HG02588 (cell line): Measurements from ENCODE around the gene APBA2.

Experiments
- ATAC-seq: cut with Tn5 transposase; IDR thresholded peaks from one replicate; pipeline ENCODE4 v1.9.1; 2021; ENCODE audit warnings: mild to moderate bottlenecking, moderate library complexity; ENCODE audit not compliant: unreplicated experiment

APBA2 gene

DNA sequence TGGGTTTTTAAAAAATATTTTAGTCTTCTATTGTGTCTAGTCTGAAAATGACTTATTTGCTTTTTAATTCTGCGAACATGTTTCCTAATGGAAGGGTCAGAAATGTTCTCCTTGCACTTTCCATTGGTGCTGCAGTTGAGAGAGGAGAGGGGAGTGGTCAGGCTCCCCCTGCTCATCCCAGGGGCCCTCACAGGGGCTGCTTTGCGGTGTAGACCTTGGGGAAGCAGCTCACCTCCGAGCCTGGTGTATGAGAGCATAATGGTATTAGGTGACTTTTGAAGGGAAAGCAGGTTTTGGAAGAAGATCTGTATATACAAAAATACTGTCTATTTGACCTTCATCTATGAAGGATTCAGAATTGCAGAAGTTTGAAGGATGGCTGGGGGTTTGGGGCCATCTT lies 28.3 kb downstream of the APBA2 start:
- ATAC-seq, result no peak

GRCh38 chr15:28914483-28915023 lies 28.8 kb downstream of the APBA2 start:
- no peak for ATAC-seq

GRCh38 chr15:28915041-28915810 lies 29.5 kb downstream of the APBA2 start:
- no peak for ATAC-seq

DNA sequence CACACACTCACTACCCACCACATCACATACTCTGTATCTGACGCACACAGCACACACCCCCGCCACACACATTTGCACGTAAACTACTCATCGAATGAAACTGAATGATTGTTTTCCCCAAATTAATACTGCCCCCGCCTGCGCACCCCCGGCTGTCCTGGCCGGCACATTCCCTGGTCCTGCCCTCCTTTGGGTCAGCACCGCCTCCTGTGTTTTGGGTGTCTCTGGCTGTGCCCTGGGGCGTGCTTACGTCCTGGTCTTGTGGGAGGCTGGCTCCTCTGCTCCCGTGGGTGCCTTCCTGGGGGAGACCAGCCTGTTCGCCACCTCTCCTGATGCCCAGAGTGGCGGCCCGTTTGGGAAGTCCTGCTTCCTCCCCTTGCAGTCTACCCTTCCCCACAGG lies 30.2 kb downstream of the APBA2 start:
- ATAC-seq, result no peak

GRCh38 chr15:28917791-28918140 lies 32.0 kb downstream of the APBA2 start:
- ATAC-seq, result no peak

DNA sequence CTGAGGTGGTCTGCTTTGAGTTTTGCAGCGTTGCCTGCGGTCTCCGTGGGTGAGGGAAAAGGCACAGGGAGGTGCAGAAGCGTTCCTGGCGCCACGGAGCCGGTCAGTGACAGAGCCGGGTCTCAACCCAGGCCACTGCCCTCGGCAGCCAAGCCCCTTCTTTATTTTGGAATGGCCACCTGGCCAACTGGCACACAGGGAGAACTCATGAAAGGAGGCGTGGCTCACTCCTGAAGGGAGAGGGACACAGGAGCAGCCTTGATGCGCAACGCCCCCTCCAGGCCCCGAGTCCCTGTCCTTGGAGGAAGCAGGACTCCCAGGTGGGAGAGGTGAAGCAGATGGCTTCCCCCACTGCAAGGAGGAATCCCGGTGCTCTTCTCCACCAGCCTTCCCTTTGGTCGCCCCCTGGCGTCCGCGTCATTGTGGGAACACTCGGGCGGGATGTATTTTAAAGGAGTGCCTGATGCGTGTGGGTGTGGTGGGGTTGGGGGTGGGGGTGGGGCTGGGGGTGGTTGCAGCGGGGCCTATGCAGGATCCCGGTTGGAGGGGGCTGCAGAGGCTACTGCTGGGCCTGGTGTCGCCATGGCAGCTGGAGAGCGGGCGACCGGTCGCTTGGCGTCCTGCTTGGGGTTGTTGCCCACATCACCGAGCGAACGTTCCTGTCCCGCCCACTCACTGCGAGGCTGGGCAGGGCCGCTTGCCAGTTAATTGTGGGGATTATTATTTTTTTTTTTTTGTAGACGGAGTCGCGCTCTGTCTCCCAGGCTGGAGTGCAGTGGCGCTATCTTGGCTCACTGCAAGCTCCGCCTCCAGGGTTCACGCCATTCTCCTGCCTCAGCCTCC lies 32.6 kb downstream of the APBA2 start:
- ATAC-seq, result no peak

DNA sequence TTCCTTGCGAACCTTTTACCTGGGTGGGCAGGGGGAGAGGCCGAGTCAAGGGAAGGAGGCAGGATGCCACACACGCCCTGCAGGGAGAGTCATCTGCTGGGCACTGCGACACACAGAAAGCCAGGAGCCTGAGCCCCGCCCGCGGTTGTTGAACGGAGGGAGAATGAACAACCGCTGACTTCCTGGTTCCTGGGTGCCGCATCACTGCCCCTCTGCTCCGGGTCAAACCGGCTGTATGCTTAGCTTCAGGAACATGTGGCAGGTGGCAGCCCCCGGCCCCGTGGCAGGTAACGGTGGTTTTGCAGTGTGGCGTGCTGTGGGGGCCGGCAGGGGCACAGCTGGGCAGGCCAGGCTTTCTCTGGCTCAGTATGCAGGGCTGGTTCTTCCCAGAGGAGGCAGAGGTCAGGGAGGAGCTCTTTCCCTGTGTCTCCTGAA lies 33.4 kb downstream of the APBA2 start:
- ATAC-seq, result no peak

DNA sequence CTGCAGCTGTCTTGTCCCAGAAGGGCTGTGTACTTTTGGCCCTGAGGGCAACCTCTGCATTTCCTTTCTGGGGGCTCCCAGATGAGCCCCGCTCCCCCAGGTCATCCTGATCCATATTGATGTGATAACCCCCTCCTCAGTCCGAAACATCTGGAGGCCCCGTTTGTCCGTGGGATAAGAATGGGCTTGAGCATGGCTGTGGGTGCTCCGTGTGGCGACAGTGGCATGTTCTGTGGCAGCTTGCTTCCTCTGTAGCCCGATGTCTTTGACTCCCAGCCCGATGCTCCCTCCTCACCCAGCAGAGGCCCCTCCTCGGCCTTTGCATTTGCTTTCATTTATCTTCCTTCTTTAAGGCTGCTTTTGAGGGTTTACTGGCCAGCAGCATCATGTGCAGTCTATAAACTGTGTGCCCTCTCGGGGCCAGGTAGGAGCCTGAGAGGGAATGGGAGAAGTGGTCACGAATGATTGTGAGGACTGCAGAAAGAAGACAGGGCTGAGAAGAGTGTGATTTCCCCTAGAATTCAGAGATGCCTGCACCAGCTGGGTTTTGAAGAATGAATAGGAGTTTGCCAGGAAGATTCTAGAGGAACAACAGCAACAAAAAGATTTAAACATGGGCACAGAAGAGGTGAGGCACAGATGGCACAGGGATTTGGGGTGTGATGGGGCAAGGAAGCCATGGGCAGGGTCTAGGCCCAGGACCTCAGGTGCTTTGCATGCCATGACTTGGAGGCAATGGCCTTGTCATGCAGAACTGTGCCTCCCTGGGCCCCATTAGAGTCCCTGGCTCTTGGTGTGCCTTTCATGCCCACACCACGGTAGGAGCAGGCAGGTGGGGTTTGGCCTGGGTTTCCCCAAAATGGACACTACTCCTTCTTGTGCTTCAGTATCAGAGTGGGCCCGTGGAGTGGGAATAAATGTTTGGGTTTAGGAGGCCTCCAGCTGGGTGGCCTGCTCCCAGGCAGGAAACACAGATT lies 34.2 kb downstream of the APBA2 start:
- ATAC-seq, result no peak

GRCh38 chr15:28920781-28921331 lies 35.1 kb downstream of the APBA2 start:
- no peak for ATAC-seq

DNA sequence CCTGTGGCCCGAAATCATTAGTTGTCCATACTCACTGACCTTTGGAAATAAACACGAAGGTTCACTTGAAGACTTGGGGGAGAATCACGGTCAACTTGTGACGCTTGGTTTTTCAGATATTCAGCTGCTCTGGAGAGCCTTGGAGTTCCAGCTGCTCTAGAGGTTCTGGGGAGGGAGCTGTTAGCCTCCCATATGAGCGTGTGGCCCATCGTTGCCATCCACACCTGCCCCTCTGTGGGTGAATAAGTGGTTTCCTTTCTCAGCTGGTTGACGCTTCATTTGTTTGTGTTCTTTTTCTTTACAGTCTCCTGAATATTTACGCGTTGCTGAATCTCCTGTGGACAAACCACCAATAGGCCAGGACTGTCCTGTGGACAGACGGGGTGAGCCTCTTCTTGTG lies 35.6 kb downstream of the APBA2 start:
- ATAC-seq, result no peak

DNA sequence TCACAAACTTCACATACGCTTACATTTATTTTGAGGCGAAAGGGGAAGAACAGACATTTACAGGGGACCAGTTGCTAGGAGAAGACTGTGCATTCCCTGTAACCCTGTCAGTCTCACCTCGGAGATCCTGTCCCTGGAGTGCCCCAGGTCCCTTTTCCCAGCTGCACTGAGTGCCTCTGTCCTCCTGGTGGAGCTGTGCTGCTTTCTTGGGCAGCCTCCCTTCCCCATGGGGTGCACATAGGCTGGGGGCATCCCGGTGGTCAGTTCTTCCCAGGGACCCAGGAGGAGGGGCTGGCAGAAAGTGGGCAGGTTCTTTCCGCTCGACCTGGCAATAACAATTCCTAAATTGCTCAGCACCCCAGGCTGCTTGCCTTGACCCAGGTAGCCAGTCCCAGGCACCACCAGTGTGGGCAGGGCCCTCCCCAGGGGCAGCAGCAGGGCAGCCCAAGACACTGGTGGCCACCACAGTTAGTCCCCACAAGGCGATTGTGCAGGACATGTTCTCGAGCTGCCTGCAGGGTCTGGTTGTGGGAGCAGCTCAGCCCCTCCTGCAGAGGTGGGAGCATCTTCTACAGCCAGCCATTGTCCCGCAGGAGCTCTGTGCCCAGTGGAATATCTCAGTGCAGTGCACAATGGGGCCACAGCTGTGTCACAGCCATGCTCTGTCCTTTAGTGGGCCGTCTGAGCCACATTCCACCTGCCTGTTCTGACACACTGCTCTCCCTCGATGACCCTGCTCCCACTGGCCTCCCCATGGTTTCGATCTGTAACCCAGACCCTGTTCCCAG lies 36.3 kb downstream of the APBA2 start:
- no peak for ATAC-seq

- no peak for ATAC-seq
These were observed 36.9 kb downstream of the APBA2 start for GRCh38 chr15:28922707-28923012.

- no peak for ATAC-seq
These were observed 38.0 kb downstream of the APBA2 start for GRCh38 chr15:28923726-28924280.

DNA sequence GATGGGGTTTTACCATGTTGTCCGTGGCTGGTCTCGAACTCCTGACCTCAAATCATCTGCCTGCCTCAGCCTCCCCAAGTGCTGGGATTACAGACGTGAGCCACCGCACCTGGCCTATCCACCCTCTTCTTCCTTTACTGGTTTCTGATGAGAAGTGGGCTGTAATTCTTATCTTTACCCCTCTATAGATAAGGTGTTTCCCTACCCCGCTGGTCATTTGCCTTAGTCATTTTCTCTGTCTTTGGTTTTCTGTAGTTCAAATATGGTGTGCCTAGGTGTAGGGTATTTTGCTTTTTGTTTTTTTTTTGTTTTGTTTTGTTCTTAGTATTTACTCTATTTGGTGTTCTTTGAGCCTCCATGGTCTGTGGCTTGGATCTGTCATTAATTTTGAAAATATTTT lies 41.3 kb downstream of the APBA2 start:
- ATAC-seq, result no peak

DNA sequence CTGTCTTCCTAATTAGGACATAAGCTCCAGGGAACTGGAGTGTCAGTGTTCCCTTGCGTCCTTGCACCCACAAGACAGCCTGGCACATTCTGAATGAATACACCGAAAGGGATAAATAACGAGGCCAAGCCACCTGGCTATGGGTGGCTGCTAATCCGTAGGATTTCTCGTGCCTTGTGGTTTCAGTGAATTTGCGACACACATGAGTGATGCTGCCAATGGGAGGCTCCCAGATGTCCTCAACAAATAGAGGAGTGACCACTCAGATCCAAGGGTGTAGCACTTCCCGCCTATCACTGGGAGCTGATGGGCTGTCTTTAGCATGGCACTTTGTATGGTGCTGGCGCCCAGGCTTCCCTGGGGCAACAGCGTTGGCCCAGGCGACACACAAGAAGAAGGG lies 43.4 kb downstream of the APBA2 start:
- no peak for ATAC-seq

DNA sequence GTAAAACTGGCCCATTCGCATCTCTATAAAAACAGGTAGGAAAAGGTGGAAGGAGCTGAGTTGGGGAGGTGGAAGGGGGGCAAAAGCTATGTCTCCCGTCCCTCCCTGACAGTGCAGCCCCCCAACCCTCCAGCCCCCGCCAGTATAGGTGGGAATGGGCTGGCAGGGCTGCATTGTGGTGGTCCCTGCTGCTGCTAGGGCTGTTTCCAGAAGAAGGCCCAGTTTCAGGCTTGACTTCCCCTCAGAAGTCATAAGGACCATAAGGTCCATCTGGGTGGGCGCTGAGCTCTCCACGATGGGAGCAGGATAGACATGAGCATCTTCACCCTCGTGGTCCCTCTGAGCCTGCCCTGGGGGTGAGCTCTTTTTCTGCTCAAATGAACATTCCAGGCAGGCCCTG lies 44.2 kb downstream of the APBA2 start:
- ATAC-seq, result no peak

- ATAC-seq, result no peak
These were observed 44.9 kb downstream of the APBA2 start for GRCh38 chr15:28930476-28931291.

DNA sequence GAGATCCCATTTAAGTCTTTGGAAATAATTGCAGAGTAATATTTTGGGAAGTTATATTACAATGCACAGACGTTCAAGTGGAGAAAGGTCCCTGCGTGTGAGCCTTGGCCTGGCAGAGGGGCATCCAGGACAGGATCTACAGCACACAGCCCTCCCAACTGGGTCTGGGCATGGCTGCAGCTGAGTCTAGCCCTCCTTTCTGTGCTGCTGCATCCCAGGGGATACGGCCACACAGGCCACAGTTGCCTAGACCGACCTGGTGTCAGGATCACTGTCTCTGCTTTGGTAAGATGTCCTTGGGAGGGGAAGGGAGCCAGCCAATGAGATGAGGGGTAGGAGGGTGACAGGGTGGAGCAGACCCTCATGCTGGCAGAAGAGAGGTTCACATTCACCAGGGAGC lies 46.1 kb downstream of the APBA2 start:
- no peak for ATAC-seq

- ATAC-seq, result no peak
These were observed 46.6 kb downstream of the APBA2 start for GRCh38 chr15:28932361-28932760.
